IPS DF 4.7 (cell line): ENCODE measurements around the gene XRCC5.

ENCODE experiments used
- DNase-seq: peaks from one replicate; pipeline ENCODE4 v3.0.0-alpha.2; 2013; ENCODE audit warnings: low spot score; ENCODE audit errors: extremely low read depth

The XRCC5 gene

DNA sequence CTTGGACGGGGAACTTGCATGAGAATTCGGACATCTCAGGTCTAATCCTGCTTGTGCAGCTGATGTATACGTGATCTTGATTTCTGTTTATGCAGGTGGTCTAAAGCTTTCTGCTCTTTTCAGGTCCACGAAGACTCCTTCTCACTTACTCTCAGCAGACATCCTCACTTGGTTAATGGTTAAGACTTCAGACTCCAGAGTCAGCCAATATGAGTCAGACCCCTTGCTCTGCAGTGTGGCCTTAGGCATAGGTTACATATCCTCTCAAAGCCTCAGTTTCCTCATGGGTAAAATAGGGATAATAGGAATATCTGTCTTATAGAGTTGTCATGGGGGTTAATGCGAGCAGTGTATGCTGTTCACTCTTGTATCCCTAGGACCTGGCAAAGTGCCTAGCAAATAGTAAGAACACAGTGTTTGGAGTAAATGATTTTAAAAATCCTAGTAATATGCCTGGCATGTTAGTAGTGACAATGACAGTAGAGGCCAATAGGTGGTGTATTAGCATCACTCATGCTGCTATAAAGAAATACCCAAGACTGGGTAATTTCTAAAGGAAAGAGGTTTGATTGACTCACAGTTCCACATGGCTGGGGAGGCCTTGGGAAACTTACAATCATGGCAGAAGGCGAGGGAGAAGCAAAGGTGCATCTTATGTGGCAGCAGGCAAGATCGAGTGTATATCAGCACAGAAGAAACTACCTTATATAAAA, 42.3 kb downstream of the XRCC5 start:
- no peak for DNase-seq

DNA sequence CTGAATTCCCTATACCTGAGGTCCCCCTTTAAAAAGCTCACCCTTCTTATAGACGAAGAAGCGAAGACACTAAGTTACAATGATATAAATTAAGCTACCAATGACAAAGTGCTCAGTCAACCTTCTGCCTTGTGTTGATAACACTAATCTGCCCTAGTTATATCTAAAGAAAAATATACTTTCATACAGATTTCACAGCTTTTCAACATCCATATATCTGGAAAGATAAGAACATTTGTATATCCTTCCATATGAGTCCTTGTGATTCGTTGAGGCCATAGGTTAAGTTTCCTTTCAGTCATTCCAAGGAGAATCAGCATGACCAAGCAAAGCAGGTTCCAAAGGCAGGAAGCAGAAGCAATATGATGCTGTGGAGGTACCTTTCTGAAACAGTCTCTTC, 46.8 kb downstream of the XRCC5 start:
- DNase-seq, result no peak

DNA sequence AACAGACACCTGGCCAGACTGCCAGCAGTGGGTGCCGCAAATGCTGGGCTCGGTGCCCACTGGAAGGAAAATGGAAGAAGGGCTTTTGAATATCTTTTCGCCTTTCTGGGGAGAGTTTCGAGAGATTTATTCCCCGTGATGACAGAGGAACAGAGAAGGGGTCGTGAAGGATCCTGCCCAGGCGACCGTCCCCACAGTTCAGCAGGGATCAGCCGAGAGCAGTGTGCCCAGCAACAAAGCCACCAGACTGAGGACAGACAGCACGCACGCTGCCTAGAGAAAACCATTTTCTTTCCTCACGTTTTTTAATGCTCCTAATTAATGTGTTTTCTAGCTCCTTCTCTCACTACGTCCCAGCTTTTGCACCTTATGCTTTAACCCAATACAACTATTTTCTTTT, 47.7 kb downstream of the XRCC5 start:
- DNase-seq, result no peak

DNA sequence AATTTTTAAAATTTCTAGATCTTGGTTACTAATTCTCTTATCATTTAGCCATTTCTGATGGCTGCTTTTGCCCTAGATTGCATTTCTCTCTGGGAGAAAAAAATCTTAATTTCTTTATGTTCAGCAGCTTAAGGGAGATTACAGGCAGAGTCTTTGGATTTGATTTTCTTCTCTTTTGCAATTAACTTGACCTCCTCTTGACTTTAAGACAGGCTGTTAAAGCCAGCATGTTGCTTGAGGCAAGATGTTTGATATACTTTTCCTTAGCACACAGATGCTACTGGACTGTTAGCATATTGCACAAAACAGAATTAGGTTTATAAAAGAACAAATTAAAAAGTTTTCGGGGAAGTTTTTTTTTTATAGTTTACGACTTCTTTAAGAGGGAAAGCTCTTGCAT, 50.0 kb downstream of the XRCC5 start:
- DNase-seq, result no peak

DNA sequence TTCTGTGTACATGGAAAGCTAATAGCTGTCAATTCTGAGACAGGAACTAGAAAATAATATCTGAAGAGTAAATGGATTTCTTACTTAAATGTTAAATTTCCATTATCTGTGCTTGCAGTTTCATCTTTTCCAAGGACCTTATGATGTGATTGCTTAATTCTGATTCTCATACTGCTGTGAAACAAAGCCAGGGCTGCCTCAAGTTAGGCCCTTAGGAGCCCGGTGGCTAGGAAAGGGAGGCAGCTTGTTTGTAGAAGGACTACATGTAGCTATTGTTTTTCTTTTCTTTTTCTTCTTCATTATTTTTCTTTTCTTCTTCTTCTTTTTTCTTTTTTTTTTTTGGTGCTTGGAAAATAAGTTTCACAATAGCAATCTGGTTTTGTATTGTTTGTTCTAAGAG, 50.5 kb downstream of the XRCC5 start:
- DNase-seq, result no peak

DNA sequence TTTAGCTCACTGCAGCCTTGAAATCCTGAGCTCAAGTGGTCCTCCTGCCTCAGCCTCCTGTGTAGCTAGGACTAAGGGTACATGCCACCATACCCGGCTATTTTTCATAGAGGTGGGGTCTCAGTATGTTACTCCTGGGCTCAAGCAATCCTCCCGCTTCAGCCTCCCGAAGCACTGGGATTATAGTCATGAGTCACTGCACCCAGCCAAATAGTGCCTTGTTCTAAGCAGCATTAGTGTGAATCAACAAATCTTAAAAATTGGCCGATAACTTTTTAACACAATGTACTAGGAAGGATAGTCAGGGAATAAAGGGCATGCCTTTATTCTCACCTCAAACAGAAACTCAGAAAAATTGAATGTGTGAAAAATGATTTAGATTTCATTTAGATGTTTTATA, 51.6 kb downstream of the XRCC5 start:
- no peak for DNase-seq

DNA sequence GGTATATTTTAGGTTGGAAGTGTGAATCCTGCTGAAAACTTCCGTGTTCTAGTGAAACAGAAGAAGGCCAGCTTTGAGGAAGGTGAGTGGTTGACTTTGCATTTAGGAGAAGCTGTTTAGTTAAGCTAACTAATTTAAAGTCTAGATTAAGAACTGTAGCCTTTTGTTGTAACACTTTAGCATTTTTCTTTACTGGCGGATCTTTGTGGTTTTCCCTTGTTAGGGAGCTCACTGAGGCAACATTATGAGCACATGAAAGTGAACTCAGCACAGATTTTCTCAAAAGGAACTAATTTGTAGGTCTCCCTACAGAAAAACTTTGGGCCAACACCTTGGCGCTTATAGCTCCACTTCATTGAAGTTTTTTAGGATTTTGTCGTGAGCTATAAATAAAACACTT, 52.8 kb downstream of the XRCC5 start:
- no peak for DNase-seq

DNA sequence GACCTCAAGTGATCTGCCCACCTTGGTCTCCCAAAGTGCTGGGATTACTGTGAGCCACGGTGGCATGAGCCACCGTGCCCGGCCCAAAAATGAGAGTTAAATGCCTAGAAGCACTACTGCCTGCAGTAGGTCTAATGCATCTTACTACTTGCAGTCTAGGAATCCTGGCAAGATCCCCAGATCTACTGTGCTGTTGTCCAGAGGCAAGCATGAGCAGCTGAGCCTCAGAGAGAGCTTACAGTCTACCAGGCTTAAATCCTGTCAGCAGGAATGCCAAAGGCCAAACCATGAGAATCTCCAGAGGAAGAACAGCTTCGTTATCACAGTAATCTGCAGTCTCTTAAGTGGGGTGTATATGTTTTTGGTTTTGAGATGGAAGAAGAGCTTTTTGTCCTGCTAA, 54.4 kb downstream of the XRCC5 start:
- DNase-seq, result no peak

DNA sequence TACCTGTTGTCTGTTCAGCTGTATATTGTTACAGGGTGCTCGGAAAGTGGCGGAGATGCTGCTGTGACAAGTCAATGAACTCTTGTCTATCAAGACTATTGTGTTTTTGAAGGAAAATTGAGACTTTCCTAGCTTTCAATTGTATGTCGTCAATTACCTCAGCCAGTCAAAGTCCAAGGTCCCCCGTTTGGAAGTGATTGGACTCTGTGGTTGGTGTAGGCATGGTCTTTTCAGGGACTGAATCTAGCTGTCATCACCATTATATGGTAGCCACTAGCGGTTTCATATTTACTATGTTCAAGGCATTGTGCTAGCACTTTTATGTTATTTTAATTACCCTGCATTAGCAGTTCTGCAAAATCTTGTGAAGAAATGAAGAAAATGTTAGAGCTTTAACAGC, 54.9 kb downstream of the XRCC5 start:
- no peak for DNase-seq

DNA sequence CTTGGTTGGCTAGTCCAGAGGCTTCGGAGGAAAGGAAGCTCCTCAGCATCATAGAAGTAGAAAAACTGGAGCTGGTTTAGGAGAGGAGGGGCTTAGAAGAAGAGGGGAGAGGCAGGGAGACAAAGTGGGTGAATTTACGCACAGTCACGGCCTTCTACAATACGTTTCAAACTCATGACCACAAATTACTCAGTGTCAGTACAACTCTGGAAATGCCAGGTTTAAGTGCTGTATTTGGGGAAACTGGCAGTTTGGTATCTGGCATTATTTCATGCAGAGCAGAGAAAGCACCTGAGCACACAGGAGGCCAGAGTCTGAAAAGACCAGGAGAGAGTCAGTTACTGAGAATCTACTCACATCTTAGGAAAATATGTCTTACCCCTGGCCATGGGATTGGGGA, 55.4 kb downstream of the XRCC5 start:
- DNase-seq, result no peak

DNA sequence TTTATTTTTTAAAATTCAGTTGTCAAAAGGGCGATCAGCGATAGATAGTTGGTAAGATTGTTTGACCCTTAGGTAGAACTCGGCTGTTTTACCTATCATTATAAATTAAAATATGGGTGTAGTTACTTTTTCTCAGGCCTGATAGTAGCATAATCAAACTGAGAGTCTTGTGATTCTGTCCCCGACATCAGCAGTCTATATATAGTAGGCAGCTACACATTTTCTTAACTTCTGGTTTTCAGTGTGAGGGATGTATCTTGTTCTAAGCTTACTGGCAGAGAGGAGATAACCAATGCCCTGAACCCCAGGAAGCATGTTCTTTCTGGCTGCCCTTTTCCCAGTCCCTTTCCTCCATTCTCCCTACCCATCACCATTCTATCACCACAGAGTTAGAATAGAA, 56.6 kb downstream of the XRCC5 start:
- no peak for DNase-seq

DNA sequence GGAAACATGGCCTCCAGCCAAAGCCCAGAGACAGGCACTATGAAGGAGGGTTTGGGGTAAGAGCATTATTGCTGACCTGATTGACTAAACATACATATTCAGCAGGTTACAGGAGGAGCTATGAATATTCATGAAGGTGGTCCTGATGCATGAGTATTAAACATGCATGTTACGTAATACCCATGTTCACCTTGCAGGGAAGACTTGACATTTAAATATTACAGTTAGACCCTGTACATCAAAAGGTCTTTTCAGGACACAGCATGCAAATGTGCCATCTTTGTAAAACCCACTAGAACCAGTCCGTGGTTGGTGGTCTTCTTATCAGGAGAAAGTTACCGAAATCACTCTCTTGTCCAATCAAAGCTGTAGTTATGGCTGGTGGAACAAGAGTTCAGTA, 59.9 kb downstream of the XRCC5 start:
- no peak for DNase-seq

DNA sequence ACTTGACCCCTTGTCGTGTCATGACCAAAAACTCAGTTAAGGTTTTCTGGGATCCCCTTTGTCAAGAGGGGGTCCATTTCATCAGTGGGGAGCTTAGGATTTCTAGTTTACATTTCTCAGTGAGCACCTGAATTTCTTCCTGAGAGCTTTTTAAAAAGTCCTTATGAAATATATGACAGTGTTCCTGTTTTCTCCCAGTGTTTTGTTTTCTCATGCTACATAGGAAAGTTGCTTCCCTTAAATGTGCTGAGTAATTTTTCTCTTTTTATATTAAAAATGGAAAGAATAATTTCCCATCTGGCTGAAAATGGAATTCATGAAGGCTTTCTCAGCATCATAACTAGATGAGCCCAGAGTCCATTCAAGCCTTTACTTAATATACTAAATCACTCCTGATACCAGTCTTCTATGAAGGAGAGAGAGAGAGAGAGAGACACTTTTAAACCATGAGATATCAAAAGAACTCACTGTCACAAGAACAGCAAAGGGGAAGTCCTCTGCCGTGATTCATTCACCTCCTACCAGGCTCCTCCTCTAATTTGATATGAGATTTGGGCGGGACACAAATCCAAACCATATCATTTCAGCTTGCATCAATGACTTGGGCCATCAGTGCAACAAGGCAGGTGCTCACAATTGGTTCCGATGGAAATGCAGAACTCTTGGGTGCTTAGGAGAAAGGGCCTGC, 61.1 kb downstream of the XRCC5 start:
- no peak for DNase-seq

DNA sequence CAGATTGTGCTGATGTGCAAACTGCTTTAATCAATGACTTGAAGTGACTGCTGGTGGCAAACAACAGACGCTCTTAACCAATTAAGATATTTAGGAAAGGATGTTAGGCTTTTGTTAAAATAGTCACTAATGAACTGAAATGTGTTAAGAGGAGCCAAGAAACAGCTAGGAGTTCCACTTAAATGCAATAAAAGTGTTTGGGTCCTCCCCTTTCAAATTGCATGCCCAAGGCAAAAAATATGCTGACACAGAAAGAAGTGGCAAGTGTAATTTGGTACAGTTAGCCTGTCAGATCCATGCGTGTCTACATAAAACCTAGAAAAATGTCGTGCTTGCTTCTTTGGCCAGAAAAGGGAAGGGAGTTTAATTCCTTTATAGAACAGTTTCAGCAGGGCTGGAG, 61.9 kb downstream of the XRCC5 start:
- DNase-seq, result no peak

DNA sequence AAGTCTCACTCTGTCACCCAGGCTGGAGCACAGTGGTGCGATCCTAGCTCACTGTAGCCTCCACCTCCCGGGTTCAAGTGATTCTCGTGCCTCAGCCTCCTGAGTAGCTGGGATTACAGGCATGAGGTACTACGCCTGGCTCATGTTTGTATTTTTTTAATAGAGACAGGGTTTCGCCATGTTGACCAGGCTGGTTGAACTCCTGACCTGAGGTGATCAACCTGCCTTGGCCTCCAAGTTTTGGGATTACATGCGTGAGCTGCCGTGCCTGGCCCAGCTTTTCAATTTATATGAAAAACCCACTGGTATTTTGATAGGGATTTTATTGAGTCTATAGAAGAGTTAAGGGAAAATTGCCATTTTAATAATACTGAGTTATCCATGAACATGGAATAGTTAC, 63.3 kb downstream of the XRCC5 start:
- DNase-seq, result no peak

DNA sequence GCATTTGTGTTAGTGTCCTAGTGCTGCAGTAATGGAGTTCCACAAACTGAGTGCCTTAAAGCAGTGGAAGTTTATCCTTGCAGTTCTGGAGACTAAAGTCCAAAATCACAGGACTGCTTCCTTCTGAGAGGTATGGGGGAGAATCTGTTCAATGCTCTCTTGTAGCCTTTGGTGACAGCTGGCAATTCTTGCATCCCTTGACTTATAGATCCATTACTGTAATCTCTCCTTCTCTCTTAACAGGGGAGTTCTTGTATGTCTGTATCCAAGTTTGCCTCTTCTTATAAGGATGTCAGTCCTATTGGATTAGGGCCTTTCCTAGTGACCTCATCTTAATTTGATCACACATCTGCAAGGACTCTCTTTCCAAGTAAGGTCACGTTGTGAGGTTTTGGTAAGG, 69.9 kb downstream of the XRCC5 start:
- no peak for DNase-seq

DNA sequence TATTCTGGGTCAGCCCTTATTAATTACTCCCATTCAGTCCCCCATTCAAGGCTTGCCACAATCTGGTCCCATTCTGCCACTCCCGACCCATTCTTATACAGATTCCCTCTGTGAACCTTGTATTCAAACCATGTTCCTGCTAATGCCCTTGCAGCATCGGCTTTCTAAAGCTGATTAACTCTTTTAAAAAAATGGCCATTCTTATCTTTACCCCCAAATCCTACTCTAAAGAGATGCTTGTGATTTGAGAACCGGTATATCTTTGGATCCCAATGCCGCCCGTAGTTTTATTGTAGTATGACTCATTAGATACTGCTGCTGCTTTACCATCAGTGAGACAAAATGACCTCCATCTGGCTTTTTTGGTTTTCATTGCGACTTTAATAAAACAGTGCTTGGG, 72.2 kb downstream of the XRCC5 start:
- no peak for DNase-seq

DNA sequence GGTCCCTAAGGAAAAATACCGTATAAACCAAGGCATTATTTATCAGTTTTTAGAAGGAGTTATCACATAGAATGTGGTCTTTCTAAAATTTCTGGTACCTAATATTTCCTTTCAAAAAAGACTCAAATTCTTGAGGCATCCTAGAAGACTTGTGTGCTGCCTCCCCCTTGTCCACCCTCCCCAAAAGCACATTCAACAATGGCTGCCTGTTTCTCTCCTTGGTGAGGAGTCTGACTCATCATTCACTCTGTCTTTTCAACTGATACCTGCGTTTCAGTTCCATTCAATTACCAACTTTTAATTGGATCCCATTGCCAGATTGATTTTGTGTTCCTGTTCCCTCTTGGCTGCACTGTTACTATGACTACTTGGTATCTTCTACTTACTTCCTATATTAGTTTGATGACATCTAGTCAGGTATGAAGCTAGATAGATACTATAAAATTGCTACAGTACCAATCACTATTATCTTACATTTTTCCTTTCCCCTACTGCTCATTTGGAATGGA, 72.9 kb downstream of the XRCC5 start:
- DNase-seq, result no peak

DNA sequence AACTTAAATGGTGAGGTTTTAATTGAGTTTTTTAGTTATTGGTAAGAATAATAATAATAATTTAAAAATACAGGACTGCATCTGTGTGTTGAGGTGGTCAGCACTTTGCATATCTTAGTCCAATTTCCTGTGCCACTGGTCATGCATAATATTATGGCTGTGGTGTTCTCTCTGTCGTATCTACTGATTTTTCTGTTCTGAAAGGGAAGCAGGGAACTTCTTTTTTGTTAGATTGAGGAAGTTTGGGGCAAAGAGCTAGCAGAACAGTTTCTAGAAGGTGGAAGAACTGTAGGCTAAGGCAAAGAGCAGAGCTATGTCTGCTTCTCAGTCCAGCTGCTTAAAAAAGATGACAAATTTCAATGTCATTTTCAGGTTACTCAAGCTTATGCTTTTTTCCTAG, 74.3 kb downstream of the XRCC5 start:
- no peak for DNase-seq

DNA sequence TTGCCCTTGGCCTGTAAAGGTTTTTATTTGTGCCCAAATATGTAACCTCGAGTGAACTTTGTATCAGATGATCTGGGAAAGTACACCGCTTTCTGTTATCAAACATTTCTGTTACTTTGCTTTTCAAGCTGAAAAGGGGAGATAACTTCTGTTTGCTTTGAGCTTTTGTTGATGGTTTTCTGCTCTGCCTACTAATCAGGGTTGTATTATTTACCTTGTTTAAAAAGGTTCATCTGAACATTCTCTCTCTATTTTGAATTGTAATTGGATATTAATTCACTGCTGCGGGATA, 79.4 kb downstream of the XRCC5 start:
- DNase-seq, result no peak

DNA sequence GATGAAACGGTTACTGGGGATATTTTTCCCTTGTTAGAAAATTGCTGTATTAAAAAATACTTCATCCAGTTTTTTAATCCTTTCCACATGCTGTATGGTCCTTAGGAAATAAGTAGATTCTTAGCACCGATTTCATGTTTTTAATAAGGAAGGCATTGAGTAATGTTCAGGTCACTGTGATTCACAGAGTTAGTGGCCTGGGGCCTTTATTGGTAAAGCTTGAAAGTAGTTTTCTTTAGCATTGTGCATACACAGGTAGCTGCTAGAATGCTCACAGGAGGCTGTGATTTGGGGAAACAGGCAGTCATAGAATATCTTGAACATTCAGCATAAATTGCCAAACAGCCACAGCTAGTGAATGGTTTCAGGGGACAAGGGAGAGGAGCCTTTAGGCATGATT, 79.8 kb downstream of the XRCC5 start:
- DNase-seq, result no peak

DNA sequence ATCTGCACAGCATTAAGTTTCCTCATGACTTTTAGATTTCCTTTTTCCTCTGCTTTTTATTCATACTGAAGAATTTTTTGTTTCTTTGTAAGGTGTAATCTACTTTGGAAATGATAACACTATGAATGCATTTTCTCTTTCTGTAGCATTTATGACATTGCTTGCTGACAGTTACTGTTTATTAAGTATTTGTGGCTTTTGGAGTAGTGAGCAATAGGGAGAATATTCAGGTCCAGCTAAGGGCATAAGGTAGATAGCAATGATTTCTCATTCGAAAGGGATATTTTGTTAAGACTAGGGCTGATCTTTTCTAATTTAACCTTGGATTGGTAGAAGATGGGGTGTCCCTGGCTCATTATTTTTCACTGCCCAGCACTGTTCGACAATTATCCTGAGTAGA, 80.3 kb downstream of the XRCC5 start:
- DNase-seq, result no peak

DNA sequence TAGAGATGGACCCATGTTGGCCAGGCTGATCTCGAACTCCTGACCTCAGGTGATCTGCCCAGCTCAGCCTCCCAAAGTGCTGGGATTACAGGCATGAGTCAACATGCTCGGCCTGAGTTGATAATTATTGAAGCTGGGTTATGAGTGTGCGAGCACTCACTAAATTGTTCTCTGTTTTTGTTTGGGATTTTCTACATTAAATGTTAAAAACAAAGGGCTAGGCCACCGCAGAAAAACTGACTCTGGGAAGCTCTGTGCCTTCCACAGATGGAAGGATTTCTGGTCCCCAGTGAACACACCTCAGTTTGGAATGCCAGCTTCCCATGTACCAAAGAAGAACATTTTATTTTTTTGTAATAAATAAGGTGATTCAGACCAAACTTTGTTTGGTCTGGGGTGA, 83.0 kb downstream of the XRCC5 start:
- DNase-seq, result no peak

DNA sequence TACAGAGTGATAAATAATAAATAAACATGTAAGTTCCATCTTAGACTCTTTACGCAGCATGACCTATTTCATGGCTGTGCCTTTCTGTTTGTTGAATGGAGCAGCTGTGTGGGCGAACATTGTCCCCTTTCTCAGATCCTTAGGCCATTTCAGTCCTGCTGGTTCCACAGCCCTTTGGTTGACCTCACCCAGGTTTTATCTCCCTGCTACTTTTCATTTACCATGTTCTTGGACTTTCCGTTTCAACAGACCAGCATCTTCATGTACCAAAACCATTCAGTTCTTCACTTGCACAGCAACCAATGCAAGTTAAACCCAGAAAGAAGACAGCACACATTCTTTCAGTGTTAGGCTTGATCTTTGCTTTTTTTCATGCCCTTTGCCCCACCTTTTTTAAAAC, 83.8 kb downstream of the XRCC5 start:
- DNase-seq, result no peak
